Osteoblast (primary cell): ENCODE measurements around the gene VTI1A. TPM values are rescaled to one million over a fixed set of nuclear protein-coding genes. Genes with fewer than 3 reads are reported as not detected.

Experiments used
- DNase-seq: peaks from one replicate; pipeline ENCODE4 v3.0.0; 2011; ENCODE audit warnings: low spot score, mixed read lengths; ENCODE audit not compliant: insufficient read length; ENCODE audit errors: missing footprints
- H2AFZ ChIP-seq: 2 replicates; pipeline ENCODE4 v1.6.0; 2011; ENCODE audit warnings: mild to moderate bottlenecking, low read length
- H3K27ac ChIP-seq: 2 replicates; pipeline ENCODE4 v1.5.1; 2011; ENCODE audit warnings: mild to moderate bottlenecking, low read depth, low read length, moderate library complexity
- H3K27me3 ChIP-seq: 2 replicates; pipeline ENCODE4 v1.6.0; 2012; ENCODE audit warnings: mild to moderate bottlenecking, control low read depth, inconsistent platforms, low read length, moderate library complexity; ENCODE audit not compliant: insufficient read depth
- H3K36me3 ChIP-seq: 2 replicates; pipeline ENCODE4 v1.5.1; 2011; ENCODE audit warnings: mild to moderate bottlenecking, low read length, control low read depth, moderate library complexity; ENCODE audit not compliant: insufficient read depth
- H3K4me1 ChIP-seq: 2 replicates; pipeline ENCODE4 v1.5.1; 2011; ENCODE audit warnings: mild to moderate bottlenecking, low read length, control low read depth, moderate library complexity; ENCODE audit not compliant: insufficient read depth
- H3K4me2 ChIP-seq: 2 replicates; pipeline ENCODE4 v1.6.0; 2011; ENCODE audit warnings: mild to moderate bottlenecking, low read length; ENCODE audit not compliant: insufficient read depth
- H3K4me3 ChIP-seq: fragments of 200-600 bp; sonication (generic); 3 replicates; pipeline ENCODE4 v1.5.1; 2012; ENCODE audit warnings: mild to moderate bottlenecking, low read length, inconsistent platforms; ENCODE audit not compliant: insufficient read depth
- H3K79me2 ChIP-seq: 2 replicates; pipeline ENCODE4 v1.6.0; 2012; ENCODE audit warnings: mild to moderate bottlenecking, low read length, control low read depth, inconsistent platforms; ENCODE audit not compliant: insufficient read depth
- H3K9me3 ChIP-seq: 2 replicates; pipeline ENCODE4 v1.5.1; 2011; ENCODE audit warnings: low read depth, low read length, control low read depth
- H4K20me1 ChIP-seq: 2 replicates; pipeline ENCODE4 v1.6.0; 2012; ENCODE audit warnings: mild to moderate bottlenecking, low read length, control low read depth; ENCODE audit not compliant: insufficient read depth
- total RNA-seq: library from RNA; depleted of rRNA; stranded (reverse); fragments of >200 nt; gene quantifications from 2 replicates; pipeline ENCODE4 v1.2.3, GENCODE V29; 2012
- TF ChIP-seq, protein P1 (sequence below): IDR thresholded peaks from 2 replicates; pipeline ENCODE4 v1.5.1; 2011; ENCODE audit warnings: mild to moderate bottlenecking, low read depth, low read length, moderate library complexity; ENCODE audit errors: extremely low read depth

Gene VTI1A
- total RNA-seq, 1 donor = 34.7 TPM

DNA sequence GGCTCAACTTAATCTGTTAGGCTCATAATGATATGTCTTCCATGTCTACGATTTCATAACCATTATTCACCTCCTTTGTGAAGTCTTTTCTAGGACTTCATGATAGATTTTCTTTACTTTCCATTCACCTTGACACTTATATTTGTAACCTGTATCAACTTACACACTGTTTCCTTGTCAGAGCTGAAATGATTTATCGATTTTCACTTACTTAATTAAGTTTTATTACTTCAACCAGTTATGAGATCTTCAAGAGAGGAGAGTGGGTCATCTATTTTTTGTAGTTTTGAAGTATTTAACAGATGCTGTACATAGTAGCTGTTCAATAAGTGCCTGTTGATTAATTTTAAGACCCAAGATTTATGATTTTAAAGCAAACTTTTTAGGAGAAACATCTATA is 37.4 kb downstream of the VTI1A start:
- Histone ChIP-seq H3K27ac (no peak overlapping the region), H3K4me3 (no peak overlapping the region), H4K20me1 (no peaks in the 10 kb centered on the region), H3K4me2 (no peak overlapping the region), H2AFZ (no peak overlapping the region), H3K9me3 (no peaks in the 10 kb centered on the region), H3K4me1 (no peaks in the 10 kb centered on the region), H3K79me2 (peaks cover 3% of the 10 kb centered on the region), H3K36me3 (no peaks in the 10 kb centered on the region), H3K27me3 (no peaks in the 10 kb centered on the region)
- TF ChIP-seq, protein P1, sequence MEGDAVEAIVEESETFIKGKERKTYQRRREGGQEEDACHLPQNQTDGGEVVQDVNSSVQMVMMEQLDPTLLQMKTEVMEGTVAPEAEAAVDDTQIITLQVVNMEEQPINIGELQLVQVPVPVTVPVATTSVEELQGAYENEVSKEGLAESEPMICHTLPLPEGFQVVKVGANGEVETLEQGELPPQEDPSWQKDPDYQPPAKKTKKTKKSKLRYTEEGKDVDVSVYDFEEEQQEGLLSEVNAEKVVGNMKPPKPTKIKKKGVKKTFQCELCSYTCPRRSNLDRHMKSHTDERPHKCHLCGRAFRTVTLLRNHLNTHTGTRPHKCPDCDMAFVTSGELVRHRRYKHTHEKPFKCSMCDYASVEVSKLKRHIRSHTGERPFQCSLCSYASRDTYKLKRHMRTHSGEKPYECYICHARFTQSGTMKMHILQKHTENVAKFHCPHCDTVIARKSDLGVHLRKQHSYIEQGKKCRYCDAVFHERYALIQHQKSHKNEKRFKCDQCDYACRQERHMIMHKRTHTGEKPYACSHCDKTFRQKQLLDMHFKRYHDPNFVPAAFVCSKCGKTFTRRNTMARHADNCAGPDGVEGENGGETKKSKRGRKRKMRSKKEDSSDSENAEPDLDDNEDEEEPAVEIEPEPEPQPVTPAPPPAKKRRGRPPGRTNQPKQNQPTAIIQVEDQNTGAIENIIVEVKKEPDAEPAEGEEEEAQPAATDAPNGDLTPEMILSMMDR = no peak
- no peak for DNase-seq

DNA sequence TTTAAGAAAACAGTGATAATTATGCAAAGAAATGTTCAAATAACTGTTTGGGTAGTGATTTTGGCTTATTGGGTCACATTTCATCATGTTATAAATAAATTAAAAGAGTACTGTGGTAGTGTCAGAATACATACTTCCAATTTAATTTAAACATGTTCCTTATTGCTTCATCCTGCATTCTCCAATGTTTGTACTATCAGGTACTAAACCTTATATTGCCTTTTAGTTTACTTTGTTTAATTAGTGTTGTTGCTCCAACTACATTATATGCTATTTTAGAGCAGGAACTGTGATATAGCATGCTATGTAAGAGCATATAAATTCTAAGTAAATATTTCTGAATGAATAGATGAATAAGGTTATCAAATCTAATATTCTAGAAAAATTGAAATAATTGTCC is 40.9 kb downstream of the VTI1A start:
- no peak overlapping the region for H3K4me2 ChIP-seq
- H3K9me3 ChIP-seq = no peaks in the 10 kb centered on the region
- no peaks in the 10 kb centered on the region for H3K36me3 ChIP-seq
- H3K4me3 ChIP-seq = no peak overlapping the region
- peaks cover 10% of the 10 kb centered on the region for H4K20me1 ChIP-seq
- H3K4me1 ChIP-seq = peaks cover 13% of the 10 kb centered on the region
- no peaks in the 10 kb centered on the region for H3K79me2 ChIP-seq
- no peak for DNase-seq
- H2AFZ ChIP-seq = no peak overlapping the region
- no peak overlapping the region for H3K27ac ChIP-seq
- no peaks in the 10 kb centered on the region for H3K27me3 ChIP-seq
- TF ChIP-seq, protein P1 = no peak

DNA sequence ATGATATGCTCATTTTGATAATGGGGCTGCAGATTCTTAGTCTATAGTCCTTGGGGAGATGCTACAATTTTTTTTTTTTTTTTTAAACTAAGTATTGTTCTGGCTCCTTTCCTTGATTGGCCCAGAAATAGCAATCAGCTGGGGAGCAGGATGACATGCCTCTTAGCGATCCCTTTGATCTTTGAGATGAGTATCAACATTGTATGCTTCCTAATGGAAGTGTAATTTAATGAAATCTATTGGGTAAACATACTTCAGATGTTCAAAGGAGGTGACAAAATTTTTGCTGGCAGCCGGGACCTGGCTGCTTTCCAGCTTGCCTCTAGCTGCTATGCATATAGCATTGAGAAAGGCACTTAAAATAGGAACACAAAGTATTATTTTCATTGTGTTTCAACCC is 43.5 kb downstream of the VTI1A start:
- Histone ChIP-seq H3K27me3 (no peaks in the 10 kb centered on the region), H3K9me3 (no peaks in the 10 kb centered on the region), H3K4me1 (peaks cover 13% of the 10 kb centered on the region), H4K20me1 (peaks cover 10% of the 10 kb centered on the region), H3K4me2 (peak overlapping the region; percentile 13), H3K36me3 (no peaks in the 10 kb centered on the region), H2AFZ (no peak overlapping the region), H3K4me3 (no peak overlapping the region), H3K27ac (no peak overlapping the region), H3K79me2 (no peaks in the 10 kb centered on the region)
- TF ChIP-seq, protein P1 = no peak
- DNase-seq = no peak

DNA sequence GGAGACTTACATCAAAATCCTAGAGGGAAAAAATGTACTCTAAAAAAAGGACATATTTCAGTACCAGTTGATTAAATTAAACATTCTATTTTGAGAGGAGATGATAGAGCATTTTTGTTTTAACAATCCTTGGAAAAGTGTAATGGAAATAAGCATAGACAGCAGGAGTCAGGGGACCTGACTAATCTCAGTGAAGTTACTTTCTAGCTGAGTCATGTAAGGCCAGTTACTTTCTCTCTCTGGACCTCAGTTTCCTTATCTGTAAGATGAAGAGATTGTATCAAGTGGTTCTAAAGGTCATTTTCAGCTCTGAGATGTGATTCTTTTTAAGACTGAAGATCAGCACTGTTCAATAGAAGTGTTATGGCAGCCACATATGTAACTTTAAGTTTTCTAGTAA is 44.1 kb downstream of the VTI1A start:
- DNase-seq = no peak
- H3K9me3 ChIP-seq = no peaks in the 10 kb centered on the region
- H3K4me1 ChIP-seq = peaks cover 13% of the 10 kb centered on the region
- no peak overlapping the region for H3K27ac ChIP-seq
- no peaks in the 10 kb centered on the region for H3K79me2 ChIP-seq
- TF ChIP-seq, protein P1 = no peak
- H3K4me2 ChIP-seq = peak overlapping the region; percentile 13
- no peaks in the 10 kb centered on the region for H3K36me3 ChIP-seq
- no peaks in the 10 kb centered on the region for H3K27me3 ChIP-seq
- H3K4me3 ChIP-seq = no peak overlapping the region
- H2AFZ ChIP-seq = no peak overlapping the region
- H4K20me1 ChIP-seq = peaks cover 10% of the 10 kb centered on the region
